H1 (cell line): ENCODE data around the gene ARHGAP1. TPM values are rescaled to one million over a fixed set of nuclear protein-coding genes. Genes with fewer than 3 reads are reported as not detected.

Experiments
- CTCF ChIA-PET: fragments of 300-600 bp; sonication (Branson Sonifier 250); formaldehyde crosslinking; loops from one replicate; lab custom pipeline; 2021; ENCODE audit not compliant: partially characterized antibody; lab: Charles Lee
- POLR2A ChIA-PET: fragments of 300-600 bp; sonication (Branson Sonifier 250); formaldehyde crosslinking; loops from one replicate; lab custom pipeline; 2021; ENCODE audit warnings: inconsistent platforms; ENCODE audit not compliant: partially characterized antibody; lab: Charles Lee
- DNase-seq, 2 experiments: peaks; one replicate each; pipeline versions ENCODE4 v3.0.0 to v3.0.0-alpha.2; 2010 to 2022; ENCODE audit warnings: low spot score in 2 of 2, low read depth in 1 of 2, mixed read lengths in 1 of 2
- FAIRE-seq: peaks from 2 replicates; lab custom pipeline; 2011; peaks lifted over from hg19 to GRCh38; lab: Jason Lieb, UNC
- H2AFZ ChIP-seq: 2 replicates; pipeline ENCODE4 v1.8.1; 2012; ENCODE audit warnings: low read length, inconsistent platforms
- H2AK5ac ChIP-seq: 2 replicates; pipeline ENCODE4 v1.6.1; 2013; ENCODE audit warnings: low read depth, low read length
- H2BK120ac ChIP-seq: replicated peaks from 2 replicates; pipeline ENCODE3; 2013; ENCODE audit warnings: low read depth, low read length, inconsistent platforms
- H2BK12ac ChIP-seq: 2 replicates; pipeline ENCODE4 v1.6.1; 2013; ENCODE audit warnings: low read depth, low read length
- H2BK15ac ChIP-seq: 2 replicates; pipeline ENCODE4 v1.6.1; 2013; ENCODE audit warnings: low read length
- H2BK20ac ChIP-seq: 2 replicates; pipeline ENCODE4 v1.6.1; 2013; ENCODE audit warnings: low read length
- H2BK5ac ChIP-seq: 2 replicates; pipeline ENCODE4 v1.6.1; 2013; ENCODE audit warnings: low read depth, low read length
- H3K14ac ChIP-seq: 2 replicates; pipeline ENCODE4 v1.6.1; 2013; ENCODE audit warnings: inconsistent platforms; ENCODE audit not compliant: insufficient read length
- H3K18ac ChIP-seq: 2 replicates; pipeline ENCODE4 v1.6.1; 2013; ENCODE audit warnings: low read length; ENCODE audit errors: extremely low read depth
- H3K23ac ChIP-seq: 2 replicates; pipeline ENCODE4 v1.6.1; 2013; ENCODE audit warnings: inconsistent platforms; ENCODE audit not compliant: insufficient read length
- H3K23me2 ChIP-seq: 2 replicates; pipeline ENCODE4 v1.6.1; 2013; ENCODE audit warnings: low read depth, low read length
- H3K27ac ChIP-seq: 2 replicates; pipeline ENCODE4 v1.6.1; 2011; ENCODE audit warnings: low read depth, low read length, inconsistent platforms
- H3K27me3 ChIP-seq, 4 experiments: replicated peaks in 1 of 4; 1 replicate in 1 of 4; 2 replicates in 3 of 4; pipeline versions ENCODE4 v1.6.1 to v1.8.1; 2011 to 2013; ENCODE audit warnings: low read length in 3 of 4, mild to moderate bottlenecking in 3 of 4, inconsistent platforms in 2 of 4, mixed read lengths in 2 of 4, moderate library complexity in 1 of 4; ENCODE audit not compliant: control insufficient read depth in 3 of 4, insufficient read depth in 3 of 4; ENCODE audit errors: extremely low read depth in 1 of 4
- H3K36me3 ChIP-seq, 4 experiments: 2 replicates each; pipeline versions ENCODE4 v1.6.1 to v1.8.1; 2011 to 2013; ENCODE audit warnings: mild to moderate bottlenecking in 4 of 4, low read length in 3 of 4, moderate library complexity in 2 of 4, control low read depth in 1 of 4, inconsistent platforms in 1 of 4; ENCODE audit not compliant: insufficient read depth in 4 of 4, control insufficient read depth in 2 of 4
- H3K4ac ChIP-seq: replicated peaks from 2 replicates; pipeline ENCODE3; 2013; ENCODE audit warnings: low read length, low read depth, mixed read lengths, inconsistent platforms; ENCODE audit not compliant: insufficient read length
- H3K4me1 ChIP-seq, 4 experiments: replicated peaks in 1 of 4; 1 replicate in 1 of 4; 2 replicates in 3 of 4; pipeline versions ENCODE4 v1.6.1 to v1.8.1; 2011 to 2013; ENCODE audit warnings: low read length in 3 of 4, inconsistent platforms in 2 of 4, mixed read lengths in 1 of 4; ENCODE audit not compliant: insufficient read depth in 4 of 4, control insufficient read depth in 3 of 4
- H3K4me2 ChIP-seq, 2 experiments: 2 replicates each; pipeline versions ENCODE4 v1.6.1 to v1.8.1; 2011 to 2013; ENCODE audit warnings: low read depth in 2 of 2, low read length in 2 of 2, control low read depth in 1 of 2, inconsistent platforms in 1 of 2, mild to moderate bottlenecking in 1 of 2; ENCODE audit not compliant: insufficient read depth in 1 of 2
- H3K4me3 ChIP-seq, 4 experiments: fragments of 200-600, 300-600 bp in 1 of 4; sonication (generic), shearing (Covaris generic), sonication (Bioruptor Twin) in 1 of 4; 2 replicates each; pipeline versions ENCODE4 v1.5.1 to v1.8.1; 2011 to 2016; ENCODE audit warnings: low read length in 4 of 4, low read depth in 3 of 4, control low read depth in 2 of 4, inconsistent platforms in 2 of 4, mild to moderate bottlenecking in 2 of 4, mixed read lengths in 1 of 4, moderate library complexity in 1 of 4; ENCODE audit not compliant: insufficient read depth in 2 of 4; ENCODE audit errors: extremely low read depth in 1 of 4
- H3K56ac ChIP-seq: replicated peaks from 2 replicates; pipeline ENCODE3; 2013; ENCODE audit warnings: low read depth, mild to moderate bottlenecking, mixed read lengths, low read length, inconsistent platforms; ENCODE audit not compliant: insufficient read length
- H3K79me1 ChIP-seq: 2 replicates; pipeline ENCODE4 v1.6.1; 2013; ENCODE audit warnings: low read depth, low read length, control low read depth
- H3K79me2 ChIP-seq, 2 experiments: 2 replicates each; pipeline versions ENCODE4 v1.6.1 to v1.8.1; 2012 to 2013; ENCODE audit warnings: low read length in 2 of 2, mild to moderate bottlenecking in 2 of 2, inconsistent platforms in 1 of 2; ENCODE audit not compliant: insufficient read depth in 2 of 2, control insufficient read depth in 1 of 2
- H3K9ac ChIP-seq, 4 experiments: replicated peaks in 1 of 4; 1 replicate in 1 of 4; 2 replicates in 3 of 4; pipeline versions ENCODE4 v1.6.1 to v1.8.1; 2011 to 2013; ENCODE audit warnings: low read depth in 3 of 4, low read length in 3 of 4, control low read depth in 2 of 4, mild to moderate bottlenecking in 2 of 4, moderate library complexity in 2 of 4, inconsistent platforms in 1 of 4; ENCODE audit errors: extremely low read depth in 1 of 4
- H3K9me3 ChIP-seq, 2 experiments: 2 replicates each; pipeline versions ENCODE4 v1.6.1 to v1.8.1; 2012 to 2013; ENCODE audit warnings: mild to moderate bottlenecking in 2 of 2, moderate library complexity in 2 of 2, control low read depth in 1 of 2, inconsistent platforms in 1 of 2, low read depth in 1 of 2, low read length in 1 of 2, mixed read lengths in 1 of 2; ENCODE audit not compliant: insufficient read depth in 2 of 2
- H4K20me1 ChIP-seq, 2 experiments: replicated peaks in 1 of 2; 2 replicates each; pipeline versions ENCODE3 to v1.8.1; 2011 to 2013; ENCODE audit warnings: inconsistent platforms in 2 of 2, low read length in 2 of 2, mild to moderate bottlenecking in 1 of 2; ENCODE audit not compliant: insufficient read depth in 2 of 2, control insufficient read depth in 1 of 2
- H4K5ac ChIP-seq: 2 replicates; pipeline ENCODE4 v1.6.1; 2013; ENCODE audit warnings: low read length, low read depth, mixed read lengths, inconsistent platforms; ENCODE audit not compliant: insufficient read length
- H4K8ac ChIP-seq: 2 replicates; pipeline ENCODE4 v1.8.0; 2013; ENCODE audit warnings: mild to moderate bottlenecking, moderate library complexity, low read length, inconsistent platforms; ENCODE audit not compliant: insufficient read depth; ENCODE audit errors: extremely low read depth
- H4K91ac ChIP-seq: replicated peaks from 2 replicates; pipeline ENCODE3; 2013; ENCODE audit warnings: low read length, mixed read lengths, inconsistent platforms; ENCODE audit not compliant: insufficient read length
- CBX8 ChIP-seq: fragments of 300-800, 300-1000 bp; sonication (generic); IDR thresholded peaks from 2 replicates; pipeline ENCODE4 v1.7.1; 2016; ENCODE audit warnings: low read depth, low read length, borderline replicate concordance
- CHD1 ChIP-seq: IDR thresholded peaks from 2 replicates; pipeline ENCODE4 v1.6.1; 2012; ENCODE audit warnings: low read depth, low read length, improper control_type of control experiment
- CHD2 ChIP-seq: IDR thresholded peaks from 2 replicates; pipeline ENCODE4 v1.6.1; 2012; ENCODE audit warnings: low read length, improper control_type of control experiment
- FOSL1 ChIP-seq: IDR thresholded peaks from 2 replicates; pipeline ENCODE4 v1.6.1; 2011; ENCODE audit warnings: mild to moderate bottlenecking, low read depth, low read length, moderate library complexity; ENCODE audit not compliant: insufficient read depth
- KDM1A ChIP-seq: fragments of 200-600, 300-600 bp; sonication (generic); IDR thresholded peaks from 2 replicates; pipeline ENCODE4 v1.7.1; 2016; ENCODE audit warnings: mild to moderate bottlenecking, low read length, borderline replicate concordance
- RNF2 ChIP-seq: fragments of 200-900, 300-1000 bp; sonication (generic); IDR thresholded peaks from 2 replicates; pipeline ENCODE4 v1.7.1; 2016; ENCODE audit warnings: borderline replicate concordance, low read depth, mild to moderate bottlenecking, antibody characterized with exemption, low read length; ENCODE audit not compliant: poor library complexity, severe bottlenecking; ENCODE audit errors: missing control alignments
- RXRA ChIP-seq: IDR thresholded peaks from 2 replicates; pipeline ENCODE4 v1.6.1; 2011; ENCODE audit warnings: low read depth, mild to moderate bottlenecking, low read length, moderate library complexity; ENCODE audit not compliant: insufficient read depth
- SIN3A ChIP-seq, 2 experiments: IDR thresholded peaks in 1 of 2; conservative IDR thresholded peaks in 1 of 2; 2 replicates each; pipeline ENCODE4 v1.6.1; 2011 to 2012; ENCODE audit warnings: low read length in 2 of 2, improper control_type of control experiment in 1 of 2, low read depth in 1 of 2, mild to moderate bottlenecking in 1 of 2
- SP2 ChIP-seq: IDR thresholded peaks from 2 replicates; pipeline ENCODE4 v1.6.1; 2012; ENCODE audit warnings: mild to moderate bottlenecking, low read length, inconsistent platforms
- SP4 ChIP-seq: IDR thresholded peaks from 2 replicates; pipeline ENCODE4 v1.6.1; 2012; ENCODE audit warnings: low read length, inconsistent platforms
- SRF ChIP-seq: IDR thresholded peaks from 2 replicates; pipeline ENCODE4 v1.6.1; 2011; ENCODE audit warnings: mild to moderate bottlenecking, low read depth, low read length, moderate library complexity
- YY1 ChIP-seq: IDR thresholded peaks from 2 replicates; pipeline ENCODE4 v1.6.1; 2011; ENCODE audit warnings: low read depth, mild to moderate bottlenecking, low read length
- WGBS, 2 experiments: shearing (Covaris generic) in 1 of 2; methylation state at CpG; one replicate each; pipeline versions ENCODE4 v1.1.6 to v1.1.7; 2013 to 2015; ENCODE audit warnings: low lambda C conversion rate in 2 of 2, mixed read lengths in 2 of 2, inconsistent platforms in 1 of 2, low coverage in 1 of 2, missing lambda C conversion rate in 1 of 2; ENCODE audit not compliant: insufficient replicate concordance in 2 of 2, insufficient coverage in 1 of 2, insufficient read length in 1 of 2; ENCODE audit errors: extremely low coverage in 1 of 2, missing lambda C conversion rate in 1 of 2; 5-methylcytosine and 5-hydroxymethylcytosine counted together
- polyA plus RNA-seq, 7 experiments: library from polyadenylated mRNA; depleted of rRNA in 3 of 7; stranded (reverse) in 5 of 7; unstranded in 2 of 7; fragments of >200 nt in 5 of 7; fragments of 200-250 nt in 2 of 7; gene quantifications; 1 replicate in 5 of 7; 2 replicates in 1 of 7; 4 replicates in 1 of 7; pipeline versions ENCODE4 v1.2.1 to v1.2.3, GENCODE V29; 2011 to 2013; ENCODE audit warnings: missing spikeins in 2 of 7, mixed read lengths in 2 of 7
- total RNA-seq: library from RNA; stranded (reverse); fragmentation: NEBNext Ultra II Directional; extraction: Animal tissue kit (Norgen Biotek cat#: 25700); gene quantifications from 2 replicates; pipeline ENCODE4 v1.2.1, GENCODE V29; 2021

Gene ARHGAP1
- total and polyA plus RNA-seq, 2 of the 8 experiments (the other 6 are each of a cell fraction or from before 2014, with no cell fraction given), result 28.6 to 58.8 TPM

- FAIRE-seq, result no peak
- H3K36me3 ChIP-seq, result peaks cover 0 to 11% (median 3%) of the 10 kb centered on the region in 4 experiments; a peak in 4 of 8 replicates
- CTCF ChIA-PET, result interaction anchor here (0.5 to 7.5 kb wide), 4 partner anchors 9 to 61 kb away, joined by 3 to 36 read pairs (median 3); partner anchors contain the start of gene F2
- TF ChIP-seq SP2 (no peak), CHD2 (no peak), YY1 (no peak), CHD1 (no peak), KDM1A (no peak), SRF (no peak), SP4 (no peak), FOSL1 (no peak), SIN3A (conservative IDR thresholded peaks at IDR 0.05 in 1 of 2, IDR thresholded peaks at IDR 0.05 in 1 of 2; ENCODE audit: low read depth in 1 of 2, low read length in 2 of 2) (no peak), RXRA (no peak), RNF2 (no peak), CBX8 (no peak)
These were observed 20.9 kb downstream of the ARHGAP1 start for GRCh38 chr11:46679241-46680163.

More at GRCh38 chr11:46679241-46680163, 20.9 kb downstream of the ARHGAP1 start:
- Histone ChIP-seq H3K4ac (no peak overlapping the region), H3K4me1 (peaks cover 3 to 9% (median 5%) of the 10 kb centered on the region in 4 experiments; a peak in 4 of 7 replicates), H3K79me2 (no peaks in the 10 kb centered on the region), H3K9ac (no peak overlapping the region), H3K27me3 (no peaks in the 10 kb centered on the region), H3K18ac (no peak overlapping the region), H3K23ac (no peak overlapping the region), H4K8ac (no peak overlapping the region), H3K9me3 (no peaks in the 10 kb centered on the region), H3K27ac (no peak overlapping the region), H2BK20ac (no peak overlapping the region), H3K56ac (no peak overlapping the region), H2AK5ac (no peak overlapping the region), H3K4me3 (no peak overlapping the region), H3K4me2 (no peak overlapping the region), H2BK120ac (no peak overlapping the region), H4K5ac (no peak overlapping the region), H2BK15ac (no peak overlapping the region), H3K79me1 (no peaks in the 10 kb centered on the region), H3K23me2 (no peaks in the 10 kb centered on the region), H4K20me1 (peaks cover 0 to 1% of the 10 kb centered on the region in 2 experiments), H3K14ac (no peak overlapping the region), H2AFZ (no peak overlapping the region), H4K91ac (no peak overlapping the region), H2BK12ac (no peak overlapping the region), H2BK5ac (no peak overlapping the region)
- POLR2A ChIA-PET, result interaction anchor here (1.2 to 2.3 kb wide), 3 partner anchors 17 to 21 kb away, joined by 3 to 6 read pairs (median 4); partner anchors contain the start of genes ARHGAP1 and ZNF408
- 94% methylated on average over 26 of the region's 26 CpGs; no CpG with 5 or more reads in 1 of the 2 experiments for WGBS, 2 experiments
- no peak for DNase-seq
